Vagina (tissue), 2 donors: ENCODE measurements around the gene PAX7. TPM values are rescaled to one million over a fixed set of nuclear protein-coding genes. Genes with fewer than 3 reads are reported as not detected.
"Not testable (repeated sequence)": the region's sequence is repeated elsewhere in the genome, so short reads cannot be mapped to it uniquely, and the experiment has no call there.

Experiments used
- DNase-seq, 2 donors: peaks; one replicate each; pipeline ENCODE4 v3.0.0-alpha.2; 2017; ENCODE audit errors: extremely low spot score in 2 of 2
- H3K27ac ChIP-seq: fragments of 200-600 bp; sonication (generic); one replicate; pipeline ENCODE4 v1.5.1; 2019
- H3K27me3 ChIP-seq: fragments of 200-600 bp; sonication (generic); one replicate; pipeline ENCODE4 v1.5.1; 2019
- H3K36me3 ChIP-seq, 2 donors: fragments of 200-600 bp; sonication (generic); one replicate each; pipeline ENCODE4 v1.5.1; 2017 to 2019
- H3K4me1 ChIP-seq: fragments of 200-600 bp; sonication (generic); one replicate; pipeline ENCODE4 v1.5.1; 2019
- H3K4me3 ChIP-seq, 2 donors: fragments of 200-600 bp; sonication (generic); 1 replicate in 1 of 2; 2 replicates in 1 of 2; pipeline ENCODE4 v1.5.1; 2016 to 2019
- H3K9me3 ChIP-seq: fragments of 200-600 bp; sonication (generic); one replicate; pipeline ENCODE4 v1.5.1; 2019
- POLR2A ChIP-seq, 2 donors: fragments of 450-650 bp; IDR thresholded peaks; one replicate each; pipeline ENCODE4 v1.6.1; 2017; ENCODE audit warnings: antibody characterized with exemption in 2 of 2, mild to moderate bottlenecking in 2 of 2, moderate library complexity in 2 of 2
- POLR2AphosphoS5 ChIP-seq, 2 donors: sonication (generic); formaldehyde crosslinking; IDR thresholded peaks; one replicate each; pipeline ENCODE4 v1.9.0; 2017; ENCODE audit warnings: antibody characterized with exemption in 2 of 2, mild to moderate bottlenecking in 2 of 2, low read depth in 1 of 2; ENCODE audit not compliant: insufficient read depth in 1 of 2
- intact Hi-C: fragments of 100-400 bp; cut with DNase I; formaldehyde crosslinking; loops from one replicate; pipeline ENCODE4 v1.15.1; 2023
- total RNA-seq: library from RNA; depleted of rRNA; stranded (reverse); fragments of >200 nt; gene quantifications from one replicate; pipeline ENCODE4 v1.2.3, GENCODE V29; 2016
- TF ChIP-seq, protein P1 (sequence below), 3 experiments: fragments of 450-650 bp in 2 of 3; fragments of 200-600 bp in 1 of 3; sonication (generic) in 1 of 3; IDR thresholded peaks; one replicate each; pipeline ENCODE4 v1.5.1; 2017 to 2019; ENCODE audit warnings: antibody characterized with exemption in 3 of 3, mild to moderate bottlenecking in 2 of 3, moderate library complexity in 2 of 3

Gene PAX7
- total RNA-seq, 1 donor from 2014 or later, result not detected

DNA sequence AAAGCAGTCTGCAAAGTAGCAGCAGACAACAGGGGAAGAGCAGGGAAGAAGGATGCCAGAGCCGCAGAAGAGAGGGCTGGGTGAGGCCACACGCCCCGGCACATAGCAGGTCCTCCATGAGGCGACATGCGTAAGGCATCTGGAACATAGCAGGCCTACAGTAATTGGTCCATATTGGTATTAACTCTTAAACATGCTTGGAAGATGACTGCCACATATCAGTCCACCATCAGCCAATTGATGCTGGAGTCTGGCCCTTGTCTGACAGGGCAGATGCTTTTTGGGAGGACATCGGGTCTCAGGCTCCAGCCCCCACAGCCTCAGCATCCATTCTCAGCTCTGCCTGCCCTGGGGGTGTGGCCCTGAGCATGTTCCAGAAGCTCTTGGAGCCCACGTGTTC lies 135.1 kb downstream of the PAX7 start:
- intact Hi-C loops, result no loop called here
- Histone ChIP-seq H3K36me3 (no peaks in the 10 kb centered on the region), H3K27ac (no peak overlapping the region), H3K4me3 (no peak overlapping the region), H3K27me3 (no peaks in the 10 kb centered on the region), H3K9me3 (no peaks in the 10 kb centered on the region), H3K4me1 (no peaks in the 10 kb centered on the region)
- TF ChIP-seq POLR2AphosphoS5 (IDR thresholded peaks at IDR 0.05; ENCODE audit: insufficient read depth in 1 of 2, low read depth in 1 of 2), result no peak
- no peak for DNase-seq

DNA sequence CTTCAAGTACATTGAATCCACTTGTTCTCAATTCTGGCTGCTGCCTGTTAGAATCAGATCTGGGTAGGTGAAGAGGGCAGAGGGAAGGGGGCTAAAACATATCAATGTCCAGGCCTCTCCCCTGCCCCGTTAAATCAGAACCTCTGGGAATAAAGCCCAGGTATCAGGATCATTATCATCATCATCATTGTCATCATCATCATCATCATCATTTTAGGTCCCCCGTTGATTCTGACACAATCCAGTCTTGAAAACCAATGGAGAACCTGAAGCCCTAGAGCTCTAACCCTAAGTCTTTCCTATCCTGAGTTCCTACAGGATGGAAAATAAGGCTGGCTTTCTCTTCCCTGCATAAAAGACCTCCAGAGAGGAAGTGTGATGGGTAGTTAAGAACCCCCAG lies 135.7 kb downstream of the PAX7 start:
- no peaks in the 10 kb centered on the region for H3K9me3 ChIP-seq
- no peaks in the 10 kb centered on the region for H3K36me3 ChIP-seq
- intact Hi-C loops, result no loop called here
- no peaks in the 10 kb centered on the region for H3K4me1 ChIP-seq
- no peak for TF ChIP-seq POLR2AphosphoS5 (IDR thresholded peaks at IDR 0.05; ENCODE audit: insufficient read depth in 1 of 2, low read depth in 1 of 2)
- TF ChIP-seq, protein P1, sequence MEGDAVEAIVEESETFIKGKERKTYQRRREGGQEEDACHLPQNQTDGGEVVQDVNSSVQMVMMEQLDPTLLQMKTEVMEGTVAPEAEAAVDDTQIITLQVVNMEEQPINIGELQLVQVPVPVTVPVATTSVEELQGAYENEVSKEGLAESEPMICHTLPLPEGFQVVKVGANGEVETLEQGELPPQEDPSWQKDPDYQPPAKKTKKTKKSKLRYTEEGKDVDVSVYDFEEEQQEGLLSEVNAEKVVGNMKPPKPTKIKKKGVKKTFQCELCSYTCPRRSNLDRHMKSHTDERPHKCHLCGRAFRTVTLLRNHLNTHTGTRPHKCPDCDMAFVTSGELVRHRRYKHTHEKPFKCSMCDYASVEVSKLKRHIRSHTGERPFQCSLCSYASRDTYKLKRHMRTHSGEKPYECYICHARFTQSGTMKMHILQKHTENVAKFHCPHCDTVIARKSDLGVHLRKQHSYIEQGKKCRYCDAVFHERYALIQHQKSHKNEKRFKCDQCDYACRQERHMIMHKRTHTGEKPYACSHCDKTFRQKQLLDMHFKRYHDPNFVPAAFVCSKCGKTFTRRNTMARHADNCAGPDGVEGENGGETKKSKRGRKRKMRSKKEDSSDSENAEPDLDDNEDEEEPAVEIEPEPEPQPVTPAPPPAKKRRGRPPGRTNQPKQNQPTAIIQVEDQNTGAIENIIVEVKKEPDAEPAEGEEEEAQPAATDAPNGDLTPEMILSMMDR (IDR thresholded peaks at IDR 0.05), result no peak
- TF ChIP-seq POLR2A (IDR thresholded peaks at IDR 0.05), result no peak
- DNase-seq, result no peak
- H3K27me3 ChIP-seq, result no peaks in the 10 kb centered on the region
- H3K4me3 ChIP-seq, result no peak overlapping the region
- H3K27ac ChIP-seq, result no peak overlapping the region

DNA sequence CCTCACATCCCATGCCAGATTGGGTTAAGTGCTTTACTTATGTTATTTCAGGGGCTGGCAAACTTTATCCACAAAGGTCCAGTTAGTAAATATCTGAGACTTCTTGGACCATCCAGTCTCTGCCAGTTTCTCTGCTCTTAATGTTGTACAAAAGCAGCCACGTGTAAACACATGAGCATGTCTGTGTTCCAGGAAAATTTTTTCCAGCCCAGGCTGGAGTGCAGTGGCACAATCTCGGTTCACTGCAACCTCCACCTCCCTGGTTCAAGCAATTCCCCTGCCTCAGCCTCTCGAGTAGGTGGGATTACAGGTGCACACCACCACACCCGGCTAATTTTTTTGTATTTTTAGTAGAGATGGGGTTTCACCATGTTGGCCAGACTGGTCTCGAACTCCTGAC lies 136.9 kb downstream of the PAX7 start:
- H3K36me3 ChIP-seq, H3K27ac ChIP-seq, H3K4me1 ChIP-seq, H3K9me3 ChIP-seq, DNase-seq, H3K4me3 ChIP-seq, H3K27me3 ChIP-seq, intact Hi-C loops: not testable (repeated sequence)

DNA sequence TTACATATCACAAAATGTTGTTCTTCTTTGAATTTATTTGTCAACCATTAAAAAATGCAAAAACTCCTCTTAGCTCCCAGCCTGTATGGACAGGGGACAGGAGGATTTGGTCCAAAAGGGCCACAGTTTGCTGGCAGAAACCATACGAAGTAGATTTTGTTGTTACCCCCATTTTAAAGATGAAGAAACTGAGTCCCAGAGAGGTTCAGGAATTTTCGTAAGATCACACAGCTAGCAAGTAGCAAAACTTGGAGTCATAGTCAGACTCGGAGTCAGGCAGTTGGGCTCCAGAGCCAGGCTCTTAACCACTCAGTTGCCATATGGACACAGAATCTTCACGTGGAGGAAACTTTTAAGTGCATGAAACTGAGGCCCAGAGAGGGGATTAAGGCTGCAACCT lies 137.4 kb downstream of the PAX7 start:
- no peak for DNase-seq
- Histone ChIP-seq H3K4me1 (no peaks in the 10 kb centered on the region), H3K4me3 (no peak overlapping the region), H3K27me3 (no peaks in the 10 kb centered on the region), H3K9me3 (no peaks in the 10 kb centered on the region), H3K36me3 (no peaks in the 10 kb centered on the region), H3K27ac (no peak overlapping the region)
- intact Hi-C loops, result no loop called here
- TF ChIP-seq, protein P1 (IDR thresholded peaks at IDR 0.05), result no peak
- TF ChIP-seq POLR2A (IDR thresholded peaks at IDR 0.05) (no peak), POLR2AphosphoS5 (IDR thresholded peaks at IDR 0.05; ENCODE audit: insufficient read depth in 1 of 2, low read depth in 1 of 2) (no peak)

DNA sequence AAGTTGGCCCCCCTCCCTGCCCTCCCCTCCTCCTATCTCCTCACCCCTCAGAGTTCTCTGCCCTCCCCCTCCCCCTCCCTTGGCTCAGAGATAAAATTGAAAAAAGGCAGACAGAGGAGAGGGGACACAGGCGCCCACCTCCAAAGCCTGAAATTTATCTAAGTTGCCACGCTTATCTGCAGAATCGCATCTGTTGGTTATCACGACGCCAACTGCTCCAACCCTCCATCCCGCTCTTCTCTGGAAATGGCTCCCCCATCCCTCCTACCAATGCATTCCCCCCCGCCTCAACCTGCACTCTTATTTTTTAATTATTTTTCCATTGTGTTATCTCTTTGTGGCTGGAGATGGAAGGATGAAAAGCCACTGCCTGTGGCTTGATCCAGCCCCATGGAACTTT lies 138.5 kb downstream of the PAX7 start:
- Histone ChIP-seq H3K9me3 (no peaks in the 10 kb centered on the region), H3K4me1 (no peaks in the 10 kb centered on the region), H3K4me3 (no peak overlapping the region), H3K36me3 (no peaks in the 10 kb centered on the region), H3K27ac (no peak overlapping the region), H3K27me3 (no peaks in the 10 kb centered on the region)
- no peak for TF ChIP-seq POLR2A (IDR thresholded peaks at IDR 0.05)
- TF ChIP-seq, protein P1 (IDR thresholded peaks at IDR 0.05), result no peak
- intact Hi-C loops, result no loop called here
- no peak for DNase-seq

DNA sequence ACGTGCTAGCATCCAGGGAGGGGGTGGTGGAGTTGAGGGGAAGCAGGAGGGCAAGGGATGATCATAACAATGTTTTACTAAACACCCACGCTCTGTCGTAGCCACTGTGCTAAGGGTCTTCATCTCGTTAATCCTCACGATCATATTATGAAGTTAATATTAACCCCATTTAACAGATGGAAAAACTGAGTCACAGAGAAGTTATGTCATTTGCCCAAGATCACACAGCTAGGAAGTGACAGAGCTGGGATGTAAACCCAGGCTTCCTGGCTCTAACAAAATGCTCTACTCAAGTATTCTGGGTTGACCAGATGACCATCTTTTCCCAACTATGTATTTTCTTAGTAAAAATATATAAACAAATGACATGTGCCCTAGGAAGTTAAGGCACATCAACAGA lies 140.2 kb downstream of the PAX7 start:
- Histone ChIP-seq H3K4me3 (no peak overlapping the region), H3K9me3 (no peaks in the 10 kb centered on the region), H3K27ac (no peak overlapping the region), H3K36me3 (no peaks in the 10 kb centered on the region), H3K27me3 (no peaks in the 10 kb centered on the region), H3K4me1 (no peaks in the 10 kb centered on the region)
- intact Hi-C loops, result no loop called here
- TF ChIP-seq POLR2AphosphoS5 (IDR thresholded peaks at IDR 0.05; ENCODE audit: insufficient read depth in 1 of 2, low read depth in 1 of 2), result no peak
- TF ChIP-seq, protein P1 (IDR thresholded peaks at IDR 0.05), result no peak
- no peak for TF ChIP-seq POLR2A (IDR thresholded peaks at IDR 0.05)
- DNase-seq, result no peak
